Measurements from ENCODE around the gene SIK3.

- TF ChIP-seq CTCF (IDR thresholded peaks at IDR 0.05) (no peak), ZFX (IDR thresholded peaks at IDR 0.05; ENCODE audit: borderline replicate concordance) (no peak)
These were observed 42.8 kb downstream of the SIK3 start for GRCh38 chr11:117055469-117055868.
